SH-SY5Y (cell line): ENCODE measurements around the gene CALR.

Source experiments
- GATA2 ChIP-seq: IDR thresholded peaks from 2 replicates; pipeline ENCODE4 v1.6.1; 2011; ENCODE audit warnings: mild to moderate bottlenecking, low read depth, low read length
- GATA3 ChIP-seq: IDR thresholded peaks from 2 replicates; pipeline ENCODE4 v1.6.1; 2011; ENCODE audit warnings: low read depth, mild to moderate bottlenecking, low read length, moderate library complexity

Gene CALR

DNA sequence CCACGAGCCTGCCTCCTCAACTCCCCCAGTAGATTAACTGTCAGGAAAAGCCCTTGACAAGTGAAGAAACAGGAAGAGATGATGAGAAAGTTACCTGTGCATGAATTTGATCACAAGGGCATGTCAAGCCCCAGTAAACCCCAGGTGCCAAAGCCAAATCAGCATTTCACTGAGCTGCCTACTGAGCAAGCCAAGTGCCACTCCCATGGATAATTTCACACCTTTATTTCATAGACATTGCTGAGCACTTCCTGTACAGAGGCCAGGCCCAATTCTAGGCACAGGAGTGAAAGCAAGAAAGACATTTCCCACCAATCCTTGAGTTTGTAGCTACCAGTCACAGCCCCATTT, 16.2 kb downstream of the CALR start:
- no peak for TF ChIP-seq GATA3
- TF ChIP-seq GATA2 = no peak

DNA sequence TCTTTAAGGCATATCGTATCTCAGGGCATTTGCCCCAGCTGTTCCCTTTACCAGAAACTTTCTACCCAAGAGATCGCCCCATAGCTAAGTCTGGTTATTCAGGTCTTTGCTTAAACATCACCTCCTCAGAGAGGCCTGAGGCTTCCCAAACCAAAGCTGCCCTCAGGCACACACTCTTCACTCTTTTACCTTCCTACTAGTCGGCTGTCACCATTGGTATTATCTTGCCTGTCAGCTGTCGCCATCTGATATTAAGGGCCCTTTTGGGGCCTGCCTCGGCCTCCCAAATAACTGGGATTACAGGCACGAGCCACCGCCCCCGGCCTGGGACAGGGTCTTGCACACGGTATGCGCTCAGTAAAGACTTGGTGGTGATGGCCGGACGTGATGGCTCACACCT, 17.6 kb downstream of the CALR start:
- TF ChIP-seq GATA3 = no peak
- TF ChIP-seq GATA2 = no peak

- no peak for TF ChIP-seq GATA2
These were observed 18.3 kb downstream of the CALR start, which contains the start of gene GADD45GIP1 for GRCh38 chr19:12956446-12957388. GADD45GIP1 (minus strand) TSS chr19:12957223; CDS start chr19:12957212, 11 bp downstream.

GRCh38 chr19:12959481-12959880, 21.1 kb downstream of the CALR start:
- TF ChIP-seq GATA2 (no peak), GATA3 (no peak)

DNA sequence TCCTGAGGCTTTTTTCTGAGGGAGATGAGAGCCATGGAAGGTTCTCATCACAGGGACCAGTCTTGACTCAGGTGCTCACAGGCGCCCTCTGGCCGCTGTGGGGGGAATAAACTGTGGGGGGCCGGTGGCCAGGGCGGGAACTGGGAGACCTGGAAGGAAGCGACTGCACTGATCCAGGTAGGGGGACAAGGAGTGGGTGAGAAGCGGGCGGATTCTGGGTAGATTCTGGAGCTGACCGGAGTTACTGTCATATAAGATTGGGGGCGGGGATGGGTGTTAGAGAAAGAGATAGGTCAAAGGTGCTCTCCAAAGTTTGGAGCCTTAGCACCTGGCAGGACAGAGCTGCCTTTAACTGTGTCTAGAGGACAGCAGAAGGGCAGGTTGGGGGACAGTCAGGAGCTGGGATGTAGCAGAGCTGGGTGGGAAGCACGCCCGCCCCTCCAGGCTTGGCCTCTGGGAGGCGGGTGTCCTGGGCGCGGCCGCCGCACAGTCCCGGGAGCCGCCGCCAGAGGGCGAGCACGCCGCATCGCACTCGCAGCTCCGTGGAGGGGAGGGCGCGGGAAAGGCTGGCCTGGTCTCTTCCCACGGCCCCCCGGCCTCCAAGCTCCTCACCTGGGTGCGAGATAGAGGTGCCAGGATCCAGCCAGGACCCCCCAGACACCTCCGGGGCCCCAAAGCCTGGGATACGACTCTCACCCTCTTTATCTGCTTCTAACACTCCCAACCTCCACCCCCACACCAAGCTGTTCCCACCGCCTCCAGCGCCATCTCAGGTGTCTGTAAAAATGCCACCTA, 26.8 kb downstream of the CALR start:
- no peak for TF ChIP-seq GATA3
- no peak for TF ChIP-seq GATA2

- no peak for TF ChIP-seq GATA3
- no peak for TF ChIP-seq GATA2
These were observed 27.4 kb downstream of the CALR start for GRCh38 chr19:12965812-12966135.

DNA sequence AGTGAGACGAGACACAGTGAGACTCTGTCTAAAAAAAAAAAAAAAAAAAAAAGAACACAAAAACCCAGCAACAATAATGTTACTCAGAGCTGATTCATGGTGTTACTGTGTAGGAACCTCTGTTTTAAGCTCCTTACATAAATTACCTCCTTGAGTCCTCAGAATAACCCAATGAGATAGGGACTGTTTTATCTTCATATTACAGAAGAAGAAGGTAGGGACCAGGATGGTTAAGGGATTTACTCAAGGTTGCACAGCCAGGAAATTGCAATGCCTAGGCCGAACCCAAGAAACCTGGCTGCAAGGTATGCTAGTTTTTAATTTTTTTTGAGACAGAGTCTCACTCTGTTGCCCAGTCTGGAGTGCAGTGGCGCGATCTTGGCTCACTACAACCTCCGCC, 29.5 kb downstream of the CALR start:
- no peak for TF ChIP-seq GATA3
- TF ChIP-seq GATA2 = no peak

DNA sequence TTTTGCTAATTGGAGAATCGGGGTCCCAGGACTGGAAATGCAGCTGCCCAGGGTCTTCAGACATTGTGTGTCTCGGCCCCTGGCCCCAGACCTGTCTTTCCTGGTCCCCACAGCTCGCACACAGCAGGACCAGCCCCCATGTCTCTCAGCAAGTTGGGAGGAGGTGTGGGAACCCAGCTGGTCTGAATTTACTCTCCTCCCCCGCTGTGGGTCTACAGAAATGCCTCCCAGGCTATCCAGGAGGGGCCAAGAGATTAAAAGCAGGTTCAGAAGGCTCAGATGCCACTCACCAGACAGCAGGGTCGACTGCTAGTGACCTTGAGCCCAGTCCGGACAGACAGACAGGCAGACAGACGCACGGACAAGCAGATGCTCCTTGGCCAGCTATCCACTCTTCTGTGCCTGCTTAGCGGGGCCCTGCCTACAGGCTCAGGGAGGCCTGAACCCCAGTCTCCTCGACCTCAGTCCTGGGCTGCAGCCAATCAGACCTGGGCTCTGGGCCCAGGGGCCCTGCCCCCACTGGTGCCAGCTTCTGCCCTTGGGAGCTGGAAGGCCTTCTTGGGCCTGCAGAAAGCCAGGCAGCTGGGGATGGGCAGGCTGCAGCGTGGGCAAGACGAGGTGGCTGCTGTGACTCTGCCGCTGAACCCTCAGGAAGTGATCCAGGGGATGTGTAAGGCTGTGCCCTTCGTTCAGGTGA, 31.0 kb downstream of the CALR start, which contains the start of gene DAND5:
TSS of gene DAND5 (plus strand) at position 285 of the 697 bp plus-strand sequence. CDS start at position 370, 85 bp downstream.
- TF ChIP-seq GATA3 = no peak
- TF ChIP-seq GATA2 = no peak

GRCh38 chr19:12970070-12970820, 31.8 kb downstream of the CALR start:
- TF ChIP-seq GATA3 = no peak
- TF ChIP-seq GATA2 = no peak

- TF ChIP-seq GATA3 = no peak
- TF ChIP-seq GATA2 = no peak
These were observed 34.8 kb downstream of the CALR start for GRCh38 chr19:12973236-12973635.

DNA sequence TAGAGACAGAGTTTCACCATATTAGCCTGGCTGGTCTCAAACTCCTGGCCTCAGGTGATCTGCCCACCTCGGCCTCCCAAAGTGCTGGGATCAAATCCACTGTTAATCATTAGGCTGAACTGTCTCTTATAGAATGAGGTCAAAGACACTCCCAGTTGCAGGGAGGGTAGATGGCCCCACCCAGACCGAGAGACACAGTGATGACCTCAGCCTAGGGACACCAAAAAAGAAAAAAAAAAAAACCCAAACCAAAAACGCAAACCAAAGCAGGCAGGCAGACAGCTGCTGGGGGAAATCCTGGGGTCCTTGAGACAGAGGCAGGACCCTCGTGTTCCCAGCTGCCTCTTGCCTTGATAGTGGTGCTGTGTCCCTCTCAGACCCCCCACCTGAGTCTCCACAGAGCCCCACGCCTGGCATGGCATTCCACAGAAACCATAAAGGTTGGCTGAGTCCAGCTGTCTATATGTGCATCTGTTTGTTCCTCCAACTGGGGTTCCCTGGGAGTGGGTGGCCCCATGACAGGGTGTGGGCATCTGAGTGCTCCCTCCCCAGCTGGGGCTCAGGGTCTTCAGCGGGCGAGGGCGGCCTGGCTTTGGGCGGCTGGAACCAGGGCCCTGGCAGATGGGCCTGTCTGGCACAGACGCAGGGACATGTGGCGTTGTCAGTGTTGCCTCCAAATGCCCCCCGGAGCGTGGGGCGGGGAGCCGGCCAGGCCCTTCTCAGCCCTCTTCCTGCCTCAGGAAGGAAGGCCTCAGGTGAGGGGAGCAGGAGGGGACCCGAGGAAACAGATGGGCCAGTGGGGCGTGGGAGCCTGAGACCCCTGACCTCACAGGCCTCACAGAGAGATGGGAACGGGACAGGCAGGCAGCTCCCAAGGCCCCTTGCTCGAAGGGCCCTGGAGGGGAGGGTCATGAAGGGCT, 36.2 kb downstream of the CALR start:
- TF ChIP-seq GATA3 = no peak
- TF ChIP-seq GATA2 = no peak

GRCh38 chr19:12975221-12975741, 36.9 kb downstream of the CALR start:
- TF ChIP-seq GATA3 (no peak), GATA2 (no peak; the same call in 1 of the 2 replicates)

DNA sequence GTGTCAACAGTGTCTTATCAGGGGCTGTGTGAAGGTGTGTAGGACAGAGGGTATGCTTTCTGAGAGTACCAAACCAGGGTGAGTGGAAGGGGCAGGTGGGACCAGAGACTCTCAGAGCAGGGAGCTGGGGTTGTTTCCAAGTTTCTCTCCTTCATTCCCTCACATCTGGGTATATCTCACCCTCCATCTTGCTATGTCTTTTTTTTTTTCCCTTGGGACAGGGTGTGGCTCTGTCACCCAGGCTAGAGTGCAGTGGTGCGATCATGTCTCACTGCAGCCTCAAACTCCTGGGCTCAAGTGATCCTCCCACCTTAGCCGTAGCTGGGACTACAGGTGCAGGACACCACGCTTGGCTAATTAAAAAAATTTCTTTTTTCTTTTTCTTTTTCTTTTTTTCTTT, 41.6 kb downstream of the CALR start:
- TF ChIP-seq GATA2 = no peak
- no peak for TF ChIP-seq GATA3
